ENCODE measurements around the gene DNAJC24.

Gene DNAJC24

DNA sequence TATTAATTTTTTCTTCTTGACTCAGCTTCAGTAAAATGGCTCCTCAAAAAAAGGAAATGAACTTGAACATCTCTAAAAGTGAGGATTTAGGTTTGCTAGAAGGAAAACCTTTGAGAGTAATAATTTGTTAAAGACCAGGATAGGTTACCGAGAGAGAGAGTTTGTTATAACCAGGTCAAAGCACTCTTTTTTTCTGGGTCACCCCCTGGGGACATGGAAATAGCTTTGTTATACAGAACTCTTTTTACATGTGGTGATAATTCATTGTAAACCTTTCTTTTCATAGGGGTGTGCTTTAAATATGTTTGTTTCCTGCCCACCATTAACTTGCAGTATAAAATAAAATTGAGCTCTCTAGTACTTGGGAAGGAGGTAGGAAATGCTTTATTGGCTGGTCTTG lies 47.7 kb downstream of the DNAJC24 start:
- DNase-seq = no peak

- DNase-seq = no peak
Measured at GRCh38 chr11:31417816-31418215, 48.2 kb downstream of the DNAJC24 start.

DNA sequence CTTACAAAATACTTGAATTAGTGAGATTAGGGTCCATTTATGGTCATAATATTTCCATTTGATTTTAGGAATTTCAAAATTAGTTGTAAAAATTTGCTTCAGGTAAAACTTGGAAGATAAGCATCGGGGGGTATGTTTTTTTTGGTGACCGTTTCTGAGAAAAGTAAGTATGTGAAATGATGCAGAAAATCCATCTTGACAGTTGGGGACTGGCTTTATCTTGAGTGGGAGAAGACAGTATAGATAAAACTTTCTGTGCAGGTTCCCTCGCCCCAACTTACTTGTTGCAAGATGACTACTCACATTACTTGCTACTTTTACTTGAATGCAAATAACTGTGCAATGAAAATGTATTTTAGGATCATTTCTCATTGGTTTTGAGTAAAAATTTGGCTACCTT lies 49.5 kb downstream of the DNAJC24 start:
- DNase-seq = no peak

- DNase-seq = no peak
Measured at GRCh38 chr11:31419669-31420068, 50.0 kb downstream of the DNAJC24 start.

GRCh38 chr11:31421820-31422219 lies 52.2 kb downstream of the DNAJC24 start:
- no peak for DNase-seq

DNA sequence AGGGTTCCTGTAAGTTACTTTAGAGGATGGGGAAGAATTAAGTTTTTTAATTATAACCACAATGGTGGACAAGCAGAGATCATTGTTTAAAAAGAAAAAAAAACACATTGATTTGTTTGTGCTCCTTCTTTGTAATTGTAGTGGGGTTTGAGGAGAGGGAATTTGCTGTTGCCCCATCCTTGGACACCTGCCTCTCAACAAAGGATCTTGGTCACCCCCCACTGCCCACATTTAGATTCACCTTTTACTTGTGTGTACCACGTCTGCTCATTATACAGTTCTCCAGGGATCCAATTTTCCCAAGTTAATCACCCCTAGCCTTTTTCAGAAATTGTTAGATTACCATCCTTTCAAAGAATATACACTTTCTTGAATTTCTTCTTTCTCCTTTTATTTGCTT lies 53.0 kb downstream of the DNAJC24 start:
- no peak for DNase-seq

GRCh38 chr11:31424652-31425051 lies 55.0 kb downstream of the DNAJC24 start:
- no peak for DNase-seq

DNA sequence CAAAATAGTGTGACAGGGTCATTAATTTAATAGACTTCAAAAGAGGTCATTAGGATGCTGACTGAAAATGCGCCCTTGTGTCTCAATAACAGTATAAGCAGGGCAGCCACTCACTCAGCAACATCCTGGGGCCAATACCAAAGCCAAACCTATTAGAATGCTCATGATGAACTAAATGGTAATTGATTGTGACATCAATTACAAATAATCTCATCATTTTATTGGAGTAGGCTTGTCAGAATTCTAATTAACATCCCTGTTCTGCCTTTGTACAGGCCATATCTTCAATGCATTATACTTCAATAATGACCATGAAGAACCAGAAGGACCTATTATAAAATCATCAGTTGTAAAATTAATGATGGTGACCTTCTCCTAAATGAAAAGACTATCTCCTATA lies 64.2 kb downstream of the DNAJC24 start:
- DNase-seq = no peak

- DNase-seq = no peak
Measured at GRCh38 chr11:31437742-31438435, 68.2 kb downstream of the DNAJC24 start.

DNA sequence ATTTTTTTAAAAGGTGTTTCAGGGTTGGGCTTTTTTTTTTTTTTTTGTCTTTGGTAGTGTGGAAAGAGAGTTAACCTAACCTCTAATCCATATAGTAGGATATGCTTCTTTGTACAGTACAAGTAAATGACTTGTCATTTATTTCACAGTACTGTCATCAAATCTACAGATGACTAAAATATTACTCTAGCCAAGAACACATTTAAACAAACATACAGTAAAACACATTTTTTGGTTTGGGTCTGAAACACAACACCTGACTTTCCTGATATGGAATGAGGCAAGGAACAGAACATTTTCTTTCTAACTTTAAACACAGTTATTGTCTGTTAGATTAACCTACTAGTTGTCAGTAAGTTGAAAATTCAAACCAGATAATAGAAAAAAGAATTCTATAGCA lies 71.6 kb downstream of the DNAJC24 start:
- DNase-seq = no peak

DNA sequence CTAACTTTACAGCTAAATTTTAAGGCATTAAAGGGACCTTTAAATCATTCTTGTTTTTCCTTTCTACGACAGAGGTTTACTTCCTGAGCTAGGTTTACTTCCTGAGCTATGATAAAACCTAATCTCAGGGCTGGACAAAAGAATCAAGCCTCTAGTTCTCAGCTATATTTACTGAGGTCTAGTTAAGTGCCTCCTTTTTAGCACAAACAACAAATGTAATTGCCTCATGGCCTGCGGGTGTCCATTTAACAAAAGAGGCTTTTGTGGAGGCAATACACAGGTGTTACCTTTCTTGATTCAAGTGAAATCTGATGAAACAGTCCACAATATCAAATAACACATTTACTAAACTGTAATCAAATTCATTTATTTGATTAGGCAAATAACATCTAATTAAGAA lies 72.4 kb downstream of the DNAJC24 start:
- no peak for DNase-seq

- DNase-seq = no peak
Measured at GRCh38 chr11:31443802-31444201, 74.1 kb downstream of the DNAJC24 start.

GRCh38 chr11:31445621-31446020 lies 76.0 kb downstream of the DNAJC24 start:
- no peak for DNase-seq

DNA sequence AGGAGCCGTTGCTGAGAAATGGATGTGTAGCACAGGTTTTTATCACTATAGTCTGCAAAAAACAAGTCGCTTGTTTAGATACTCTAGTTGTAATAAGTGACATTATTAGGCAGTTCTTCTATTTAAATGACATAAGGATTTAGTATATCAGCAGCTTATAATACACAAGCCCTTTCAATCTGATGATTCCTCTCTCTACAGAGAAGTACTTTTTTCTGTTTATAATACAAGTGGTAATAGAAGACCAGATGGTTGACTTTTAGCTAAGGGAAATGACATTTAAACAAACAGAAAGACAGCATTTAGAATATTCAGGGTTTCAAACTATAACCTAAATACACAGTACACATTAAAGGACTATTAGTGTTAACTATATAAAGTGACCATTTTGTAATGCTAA lies 79.4 kb downstream of the DNAJC24 start:
- DNase-seq = no peak

DNA sequence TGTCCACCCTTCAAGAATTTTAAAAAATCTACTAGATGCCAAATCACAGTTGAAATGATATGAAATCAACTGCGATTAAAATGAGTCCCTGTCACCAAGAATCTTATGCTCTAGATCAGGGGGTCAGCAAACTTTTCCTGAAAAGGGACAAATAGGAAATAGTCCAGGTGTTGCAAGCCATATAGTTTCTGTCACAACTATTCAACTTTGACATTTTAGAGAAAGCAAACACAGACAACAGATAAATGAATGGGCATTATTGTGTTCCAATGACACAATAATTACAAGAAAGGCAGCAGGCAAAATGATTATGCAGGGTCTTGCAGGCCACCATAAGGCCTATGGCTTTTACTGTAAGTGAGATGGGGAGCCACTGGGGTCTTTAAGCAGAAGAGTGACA lies 81.2 kb downstream of the DNAJC24 start:
- no peak for DNase-seq

DNA sequence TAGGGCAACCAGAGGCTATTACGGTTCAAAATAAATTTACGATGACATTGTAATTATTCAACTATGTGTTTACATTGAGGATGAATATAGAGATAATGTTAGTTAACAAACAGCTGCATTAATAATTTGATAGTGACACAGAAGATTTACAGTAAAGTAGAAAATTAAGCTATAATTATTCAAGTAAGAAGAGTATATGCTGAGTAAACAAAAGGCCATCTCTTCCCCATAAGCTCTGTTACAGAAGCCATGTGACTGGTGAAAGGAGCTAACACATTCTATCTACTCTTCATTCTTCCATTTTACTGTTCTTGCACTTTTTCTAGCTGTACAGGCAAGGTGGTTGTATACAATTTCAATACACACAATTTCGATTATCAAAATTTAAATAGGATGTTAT lies 85.5 kb downstream of the DNAJC24 start:
- no peak for DNase-seq

GRCh38 chr11:31464436-31464835 lies 94.8 kb downstream of the DNAJC24 start:
- DNase-seq = no peak

DNA sequence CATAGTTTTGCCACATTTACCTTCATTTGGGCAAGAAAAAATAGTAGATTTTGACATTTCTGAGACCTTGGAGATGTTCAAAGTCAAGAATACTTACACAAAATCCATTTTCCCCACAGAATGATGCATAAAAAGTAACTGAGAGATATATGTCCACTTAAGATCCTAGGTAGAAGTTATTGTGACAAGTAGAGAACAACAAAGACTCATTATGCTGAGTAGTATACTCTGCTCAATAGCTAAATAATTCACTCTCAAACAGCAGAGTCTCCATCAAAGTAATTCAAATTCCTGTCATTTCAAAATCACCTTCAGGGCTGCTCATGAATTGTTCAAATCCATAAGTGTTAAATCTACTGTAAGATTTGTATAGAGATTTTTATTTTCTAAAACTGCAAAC lies 104.4 kb downstream of the DNAJC24 start:
- no peak for DNase-seq

DNA sequence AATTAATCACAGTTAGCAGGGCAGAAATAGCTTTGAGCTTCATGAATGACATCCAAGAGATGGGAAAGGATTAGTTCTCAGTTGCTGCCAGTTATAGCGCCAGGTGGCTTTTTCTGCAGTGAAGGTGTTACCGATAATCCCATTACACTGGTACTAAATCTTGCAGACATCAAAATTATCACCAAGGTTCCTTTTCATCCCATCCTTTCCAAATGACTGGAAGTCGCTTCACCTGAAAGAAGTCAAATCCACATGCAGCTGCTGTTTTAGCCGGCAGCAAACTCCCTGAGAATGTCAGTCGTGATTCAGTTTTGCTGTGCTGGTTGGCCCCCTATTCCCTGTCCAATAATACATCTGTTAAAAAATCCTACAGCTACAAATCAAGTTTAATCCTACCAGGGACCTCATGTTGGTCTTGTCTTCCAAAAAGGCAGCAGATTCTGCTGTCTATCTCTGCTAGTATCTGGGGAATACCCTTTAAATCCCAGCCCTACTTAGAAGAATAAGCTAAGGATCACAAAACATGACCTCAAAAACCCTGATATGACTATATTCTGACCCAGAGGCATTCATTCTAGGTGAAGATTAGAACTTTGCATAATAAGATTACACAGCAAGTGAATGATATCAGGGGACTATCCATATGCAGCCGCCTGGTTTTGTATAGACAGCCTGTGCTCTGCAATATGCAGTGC lies 108.0 kb downstream of the DNAJC24 start:
- DNase-seq = peak; percentile 80 to 93

DNA sequence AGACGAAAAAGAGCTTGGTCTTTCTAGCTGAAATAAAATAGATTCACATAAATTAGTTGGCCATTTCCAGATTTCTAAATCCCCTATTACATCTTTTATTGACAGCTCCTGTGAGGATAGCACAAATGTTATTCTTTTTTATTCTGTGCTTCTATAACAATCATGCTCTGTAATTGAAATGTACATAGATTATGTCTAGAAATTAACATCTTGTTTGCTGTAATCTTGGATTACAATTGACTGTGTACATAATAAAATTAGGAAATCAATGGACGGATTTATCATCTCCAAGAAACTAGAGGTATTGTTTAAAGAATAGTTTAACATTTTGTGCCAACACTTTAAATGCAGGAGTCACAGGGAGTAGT lies 108.5 kb downstream of the DNAJC24 start:
- no peak for DNase-seq

DNA sequence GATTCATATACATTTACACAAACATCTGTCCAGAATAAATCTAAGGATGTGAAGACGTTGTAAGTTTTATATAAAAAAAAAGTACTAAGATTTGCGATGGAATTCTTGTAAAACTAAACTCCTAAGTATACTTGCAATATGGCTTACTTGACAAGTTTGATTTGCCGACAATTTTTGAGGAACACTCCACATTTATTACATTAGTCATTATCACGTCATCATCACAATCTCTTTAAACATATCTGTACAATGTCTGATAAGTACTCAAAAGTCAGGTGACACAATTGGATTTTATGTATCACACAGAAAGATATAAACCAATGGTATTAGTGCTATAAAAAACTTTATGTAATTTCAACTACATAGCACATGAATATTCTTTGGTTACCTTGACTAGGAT lies 109.4 kb downstream of the DNAJC24 start:
- DNase-seq = no peak

DNA sequence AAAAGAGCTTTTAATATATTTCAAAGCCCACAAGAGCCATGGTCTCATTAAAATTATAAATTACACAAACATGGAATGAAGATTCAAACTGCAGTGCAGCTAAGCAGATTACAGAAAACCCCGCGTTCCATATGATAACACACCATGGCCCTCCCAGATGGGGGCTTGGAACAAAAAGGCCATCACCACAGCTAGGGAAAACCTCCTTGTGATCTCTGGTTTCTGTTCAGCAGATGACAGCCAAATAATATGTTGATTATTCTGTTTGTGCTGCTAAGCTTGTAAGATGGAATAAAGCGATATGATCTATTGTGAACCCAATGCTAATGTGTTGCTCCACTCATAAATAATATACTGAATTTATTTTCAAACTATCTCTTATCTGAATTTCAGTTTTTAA lies 111.3 kb downstream of the DNAJC24 start:
- peak in 1 of 2 experiments; percentile 77 for DNase-seq
